Muscle of leg (tissue), 11 donors: ENCODE measurements around the gene PLK1. TPM values are rescaled to one million over a fixed set of nuclear protein-coding genes. Genes with fewer than 3 reads are reported as not detected.
A peak's percentile ranks its signal among the peaks of the same experiment; 100 is the strongest.

Experiments
- DNase-seq: peaks from one replicate; pipeline ENCODE4 v3.0.0; 2013
- H3K27ac ChIP-seq: one replicate; pipeline ENCODE4 v1.5.1; 2013; ENCODE audit warnings: mild to moderate bottlenecking, low read length, control low read depth
- H3K27me3 ChIP-seq: one replicate; pipeline ENCODE4 v1.6.1; 2013; ENCODE audit warnings: low read length; ENCODE audit not compliant: control insufficient read depth, insufficient read depth
- H3K36me3 ChIP-seq: one replicate; pipeline ENCODE4 v1.6.1; 2013; ENCODE audit warnings: low read length; ENCODE audit not compliant: control insufficient read depth, insufficient read depth
- H3K4me1 ChIP-seq: one replicate; pipeline ENCODE4 v1.6.1; 2013; ENCODE audit warnings: low read length; ENCODE audit not compliant: control insufficient read depth, insufficient read depth
- H3K4me3 ChIP-seq: one replicate; pipeline ENCODE4 v1.5.1; 2013; ENCODE audit warnings: low read length, control low read depth
- H3K9me3 ChIP-seq: replicated peaks from 2 replicates; pipeline ENCODE4 v1.6.1; 2013; ENCODE audit warnings: low read depth, low read length; ENCODE audit not compliant: control insufficient read depth
- WGBS: methylation state at CpG from one replicate; pipeline ENCODE4 v1.1.5; 2013; ENCODE audit warnings: missing lambda C conversion rate; ENCODE audit not compliant: insufficient coverage; 5-methylcytosine and 5-hydroxymethylcytosine counted together
- polyA plus RNA-seq, 8 donors: library from polyadenylated mRNA; unstranded; fragments of 120-200 nt; gene quantifications; one replicate each; pipeline versions ENCODE4 v1.2.1 to v1.2.3, GENCODE V29; 2013; ENCODE audit warnings: inconsistent platforms in 1 of 8, low replicate concordance in 1 of 8; ENCODE audit not compliant: insufficient read length in 8 of 8, insufficient read depth in 1 of 8
- total RNA-seq: library from RNA; stranded (reverse); fragments of 120-200 nt; gene quantifications from one replicate; pipeline ENCODE4 v1.2.4, GENCODE V29; 2013

The PLK1 gene
- total and polyA plus RNA-seq, 9 donors = 4.6 to 18.6 (median 15.1) TPM

DNA sequence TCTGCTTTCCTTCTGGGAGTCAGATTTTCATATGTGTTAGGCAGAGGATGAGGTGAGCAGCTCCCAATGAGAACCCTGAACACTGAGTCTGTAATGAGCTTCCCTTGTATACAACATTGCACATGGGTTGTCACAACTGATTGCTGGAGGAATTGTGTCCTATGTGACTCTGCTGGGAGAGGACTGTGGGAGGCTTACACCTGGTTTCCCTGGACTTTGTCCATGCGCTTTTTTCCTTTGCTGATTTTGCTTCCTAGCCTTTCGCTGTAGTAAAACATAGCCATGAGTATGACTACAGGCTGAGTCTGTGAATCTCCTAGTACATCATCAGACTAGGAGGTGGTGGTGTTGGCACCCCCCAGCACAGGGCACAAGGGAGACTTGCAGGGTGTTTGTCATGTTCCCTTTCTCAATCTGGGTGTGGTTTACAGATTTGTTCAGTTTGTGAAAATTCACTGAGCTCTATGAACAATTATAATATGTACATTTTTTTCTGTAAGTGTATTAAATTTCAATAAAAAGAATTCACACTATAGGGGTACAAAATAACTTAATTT is 1.7 kb upstream of the PLK1 start:
- no CpG with 5 or more reads among the region's 2 CpGs for WGBS
- Histone ChIP-seq H3K9me3 (no peaks in the 10 kb centered on the region), H3K27ac (no peak overlapping the region), H3K36me3 (peaks cover 36% of the 10 kb centered on the region), H3K4me3 (no peak overlapping the region), H3K27me3 (no peaks in the 10 kb centered on the region), H3K4me1 (peaks cover 25% of the 10 kb centered on the region)
- no peak for DNase-seq

DNA sequence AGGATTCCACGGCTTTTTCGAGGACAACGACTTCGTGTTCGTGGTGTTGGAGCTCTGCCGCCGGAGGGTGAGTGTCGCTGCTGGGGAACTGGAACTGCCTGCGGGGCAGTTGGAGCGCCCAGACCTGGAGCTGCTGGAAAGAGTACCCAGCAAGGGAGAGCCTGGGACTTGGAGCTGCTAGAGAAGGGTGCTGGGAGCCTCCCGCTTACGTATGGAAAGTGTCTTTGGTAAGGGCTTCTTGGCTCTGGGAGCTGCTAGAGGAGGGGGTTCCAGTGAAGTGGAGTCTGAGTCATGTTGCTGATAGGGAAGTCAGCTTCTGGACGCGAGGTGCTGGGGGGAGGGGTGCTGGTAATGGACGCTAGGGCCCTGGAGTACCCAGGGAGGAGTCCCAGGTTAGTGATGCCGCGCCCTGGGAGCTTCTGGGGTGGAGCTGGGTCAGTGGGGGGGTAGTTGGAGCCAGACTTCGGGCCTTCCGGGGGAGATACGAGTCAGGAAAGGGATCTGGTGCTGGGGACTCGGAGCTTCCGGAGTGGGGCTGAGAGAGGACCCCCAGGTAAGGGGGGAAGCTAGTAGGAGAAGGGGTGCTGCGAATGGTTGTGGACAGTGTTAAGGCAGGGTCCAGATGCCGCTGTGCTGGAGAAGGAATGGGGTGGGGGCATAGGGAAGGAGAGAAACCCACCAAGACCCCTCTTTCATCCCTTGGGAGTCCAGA is 741 bp downstream of the PLK1 start:
- peak; percentile 21 for DNase-seq
- Histone ChIP-seq H3K9me3 (no peaks in the 10 kb centered on the region), H3K36me3 (peaks cover 47% of the 10 kb centered on the region), H3K27ac (no peak overlapping the region), H3K27me3 (no peaks in the 10 kb centered on the region), H3K4me1 (peaks cover 23% of the 10 kb centered on the region), H3K4me3 (peak overlapping the region; percentile 64)
- under 1% methylated on average over 22 of the region's 24 CpGs for WGBS

DNA sequence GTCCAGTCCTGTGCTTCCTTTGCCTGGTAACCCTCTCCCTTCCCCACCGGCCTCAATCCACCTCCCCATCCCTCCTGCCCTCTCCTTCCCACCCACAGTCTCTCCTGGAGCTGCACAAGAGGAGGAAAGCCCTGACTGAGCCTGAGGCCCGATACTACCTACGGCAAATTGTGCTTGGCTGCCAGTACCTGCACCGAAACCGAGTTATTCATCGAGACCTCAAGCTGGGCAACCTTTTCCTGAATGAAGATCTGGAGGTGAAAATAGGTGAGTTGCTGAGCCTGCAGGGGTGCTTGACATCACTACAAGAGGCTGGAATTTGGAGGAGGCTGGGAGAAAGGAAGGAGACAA is 1.3 kb downstream of the PLK1 start:
- Histone ChIP-seq H3K27ac (no peak overlapping the region), H3K9me3 (no peaks in the 10 kb centered on the region), H3K36me3 (peaks cover 49% of the 10 kb centered on the region), H3K27me3 (no peaks in the 10 kb centered on the region), H3K4me3 (peak overlapping the region; percentile 64), H3K4me1 (peaks cover 23% of the 10 kb centered on the region)
- WGBS = 16% methylated on average over 6 of the region's 6 CpGs
- no peak for DNase-seq

DNA sequence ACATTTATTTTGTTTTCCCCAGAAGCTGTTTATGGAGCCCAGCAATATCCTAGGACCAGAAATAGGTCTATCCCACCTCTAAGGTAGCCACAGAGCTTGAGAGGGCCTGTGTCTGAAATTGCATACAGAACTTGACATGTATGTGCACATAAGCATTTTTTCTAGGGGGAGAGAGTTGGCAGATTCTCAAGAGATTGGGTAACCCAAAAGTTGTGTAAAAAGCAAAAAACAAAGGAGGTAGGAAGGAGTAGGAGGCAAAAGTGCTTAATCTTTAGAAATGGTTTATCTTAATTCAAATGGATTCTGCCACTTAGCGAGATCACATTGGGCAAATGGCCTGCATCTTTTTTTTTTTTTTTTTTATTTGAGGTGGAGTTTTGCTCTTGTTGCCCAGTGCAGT is 3.5 kb downstream of the PLK1 start:
- Histone ChIP-seq H3K4me3 (no peak overlapping the region), H3K4me1 (peaks cover 23% of the 10 kb centered on the region), H3K9me3 (no peaks in the 10 kb centered on the region), H3K36me3 (peaks cover 58% of the 10 kb centered on the region), H3K27ac (no peak overlapping the region), H3K27me3 (no peaks in the 10 kb centered on the region)
- DNase-seq = no peak
- WGBS = no CpG with 5 or more reads among the region's 1 CpG

DNA sequence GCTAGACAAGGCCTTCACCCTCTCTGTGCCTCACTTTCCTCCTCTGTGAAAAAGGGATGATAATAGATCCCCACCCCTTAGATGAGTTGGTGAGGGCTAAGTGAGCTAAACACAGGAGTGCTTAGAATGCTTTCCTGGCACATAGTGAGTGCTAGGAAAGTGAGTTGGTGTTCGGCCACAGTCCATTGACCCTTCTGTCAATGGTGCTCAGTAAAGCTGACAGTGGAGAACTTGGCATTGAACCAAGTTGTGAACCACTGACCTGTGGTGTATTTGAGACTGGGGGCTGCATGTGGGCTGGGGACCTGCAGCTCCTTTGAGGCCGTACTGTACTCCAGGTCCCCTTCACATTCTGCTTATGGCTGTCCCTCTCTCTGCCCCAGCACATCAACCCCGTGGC is 4.8 kb downstream of the PLK1 start:
- DNase-seq = no peak
- WGBS = 100% methylated on average over 2 of the region's 3 CpGs
- Histone ChIP-seq H3K4me1 (peaks cover 18% of the 10 kb centered on the region), H3K4me3 (no peak overlapping the region), H3K27me3 (no peaks in the 10 kb centered on the region), H3K9me3 (no peaks in the 10 kb centered on the region), H3K36me3 (peaks cover 71% of the 10 kb centered on the region), H3K27ac (no peak overlapping the region)

DNA sequence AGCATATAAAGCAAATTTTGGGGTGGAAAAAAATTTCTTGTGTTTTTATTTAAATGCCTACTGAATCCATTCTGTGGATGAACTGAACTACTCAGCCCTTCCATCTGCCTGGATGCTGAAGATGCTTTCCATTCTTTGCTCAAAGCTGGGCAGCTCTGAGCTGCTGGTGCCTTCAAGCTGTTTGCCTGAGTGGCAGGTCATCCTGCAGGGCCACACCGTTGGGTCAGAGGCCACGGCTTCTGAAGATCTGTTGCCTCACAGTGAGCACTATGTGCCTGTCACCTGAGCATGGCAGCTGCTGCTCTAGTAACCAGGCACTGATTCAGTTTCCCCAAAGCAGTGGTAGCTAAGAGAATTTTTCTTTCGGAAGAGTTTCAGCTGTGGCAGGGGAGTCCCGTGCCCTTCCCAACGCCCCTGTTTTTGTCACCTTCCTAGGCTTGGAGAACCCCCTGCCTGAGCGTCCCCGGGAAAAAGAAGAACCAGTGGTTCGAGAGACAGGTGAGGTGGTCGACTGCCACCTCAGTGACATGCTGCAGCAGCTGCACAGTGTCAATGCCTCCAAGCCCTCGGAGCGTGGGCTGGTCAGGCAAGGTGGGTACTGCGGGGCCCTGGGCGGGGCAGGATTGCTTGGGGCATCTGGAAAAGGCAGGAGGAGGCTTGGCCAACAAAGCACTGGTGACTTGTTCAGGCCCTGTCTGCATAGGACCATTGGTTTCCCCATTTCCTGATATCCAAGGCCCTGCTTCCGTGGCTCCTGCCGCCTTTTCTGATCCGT is 8.5 kb downstream of the PLK1 start:
- H3K9me3 ChIP-seq = no peaks in the 10 kb centered on the region
- H3K27me3 ChIP-seq = no peaks in the 10 kb centered on the region
- H3K4me3 ChIP-seq = no peak overlapping the region
- WGBS = 94% methylated on average over 16 of the region's 16 CpGs
- peaks cover 76% of the 10 kb centered on the region for H3K36me3 ChIP-seq
- H3K27ac ChIP-seq = no peak overlapping the region
- H3K4me1 ChIP-seq = no peaks in the 10 kb centered on the region
- DNase-seq = no peak

DNA sequence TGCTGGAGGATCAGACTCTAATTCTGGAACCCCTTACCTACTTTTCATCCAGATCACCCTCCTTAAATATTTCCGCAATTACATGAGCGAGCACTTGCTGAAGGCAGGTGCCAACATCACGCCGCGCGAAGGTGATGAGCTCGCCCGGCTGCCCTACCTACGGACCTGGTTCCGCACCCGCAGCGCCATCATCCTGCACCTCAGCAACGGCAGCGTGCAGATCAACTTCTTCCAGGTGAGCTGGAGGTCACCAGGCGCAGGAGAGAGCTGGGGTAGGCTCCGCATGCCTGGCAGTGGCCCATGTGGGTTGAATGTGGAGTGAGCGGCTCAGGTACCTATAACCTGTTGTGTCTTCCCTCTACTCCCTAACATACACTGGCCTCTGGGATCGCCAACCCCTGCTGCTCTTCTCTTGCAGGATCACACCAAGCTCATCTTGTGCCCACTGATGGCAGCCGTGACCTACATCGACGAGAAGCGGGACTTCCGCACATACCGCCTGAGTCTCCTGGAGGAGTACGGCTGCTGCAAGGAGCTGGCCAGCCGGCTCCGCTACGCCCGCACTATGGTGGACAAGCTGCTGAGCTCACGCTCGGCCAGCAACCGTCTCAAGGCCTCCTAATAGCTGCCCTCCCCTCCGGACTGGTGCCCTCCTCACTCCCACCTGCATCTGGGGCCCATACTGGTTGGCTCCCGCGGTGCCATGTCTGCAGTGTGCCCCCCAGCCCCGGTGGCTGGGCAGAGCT is 10.9 kb downstream of the PLK1 start:
- Histone ChIP-seq H3K9me3 (no peaks in the 10 kb centered on the region), H3K36me3 (peaks cover 59% of the 10 kb centered on the region), H3K4me3 (no peak overlapping the region), H3K27ac (no peak overlapping the region), H3K27me3 (no peaks in the 10 kb centered on the region), H3K4me1 (peaks cover 3% of the 10 kb centered on the region)
- 96% methylated on average over 29 of the region's 36 CpGs for WGBS
- DNase-seq = no peak

DNA sequence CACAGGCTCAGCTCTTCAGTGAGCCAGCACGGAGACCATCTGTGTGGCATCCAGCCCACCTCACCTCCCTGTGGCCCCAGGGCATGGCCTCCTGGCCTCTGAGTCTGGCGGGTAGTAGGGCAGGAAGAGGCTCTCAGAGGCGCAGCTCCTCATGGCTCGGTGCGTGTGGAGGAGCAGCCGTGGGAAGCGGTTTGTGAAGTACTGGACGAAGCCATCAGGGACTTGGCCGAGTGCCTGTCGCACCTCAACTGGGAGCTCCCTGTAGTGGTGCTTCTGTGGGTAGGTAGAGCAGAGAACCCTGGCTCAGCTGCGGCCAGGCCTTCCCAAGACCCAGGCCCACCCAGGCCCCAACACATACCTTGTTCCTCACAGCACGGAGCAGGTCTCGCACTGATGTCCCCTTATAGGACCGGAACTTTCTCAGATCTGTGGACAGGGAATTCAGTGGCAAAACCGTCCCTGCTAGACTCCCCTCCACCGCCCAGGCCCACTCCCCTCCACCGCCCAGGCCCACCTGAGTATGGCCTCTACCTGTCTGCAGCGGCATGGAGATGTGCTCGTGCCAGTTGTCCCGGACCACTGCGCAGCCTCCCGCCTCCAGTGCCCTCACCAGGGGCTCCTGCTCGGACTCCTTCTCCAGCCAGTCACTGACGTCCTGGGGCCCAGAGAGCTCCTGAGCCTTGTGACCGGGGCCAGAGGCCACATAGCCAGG is 12.2 kb downstream of the PLK1 start:
- H3K27me3 ChIP-seq = no peaks in the 10 kb centered on the region
- H3K4me3 ChIP-seq = no peak overlapping the region
- H3K4me1 ChIP-seq = peaks cover 8% of the 10 kb centered on the region
- H3K36me3 ChIP-seq = peaks cover 50% of the 10 kb centered on the region
- WGBS = 92% methylated on average over 16 of the region's 25 CpGs
- H3K9me3 ChIP-seq = no peaks in the 10 kb centered on the region
- H3K27ac ChIP-seq = no peak overlapping the region
- no peak for DNase-seq

DNA sequence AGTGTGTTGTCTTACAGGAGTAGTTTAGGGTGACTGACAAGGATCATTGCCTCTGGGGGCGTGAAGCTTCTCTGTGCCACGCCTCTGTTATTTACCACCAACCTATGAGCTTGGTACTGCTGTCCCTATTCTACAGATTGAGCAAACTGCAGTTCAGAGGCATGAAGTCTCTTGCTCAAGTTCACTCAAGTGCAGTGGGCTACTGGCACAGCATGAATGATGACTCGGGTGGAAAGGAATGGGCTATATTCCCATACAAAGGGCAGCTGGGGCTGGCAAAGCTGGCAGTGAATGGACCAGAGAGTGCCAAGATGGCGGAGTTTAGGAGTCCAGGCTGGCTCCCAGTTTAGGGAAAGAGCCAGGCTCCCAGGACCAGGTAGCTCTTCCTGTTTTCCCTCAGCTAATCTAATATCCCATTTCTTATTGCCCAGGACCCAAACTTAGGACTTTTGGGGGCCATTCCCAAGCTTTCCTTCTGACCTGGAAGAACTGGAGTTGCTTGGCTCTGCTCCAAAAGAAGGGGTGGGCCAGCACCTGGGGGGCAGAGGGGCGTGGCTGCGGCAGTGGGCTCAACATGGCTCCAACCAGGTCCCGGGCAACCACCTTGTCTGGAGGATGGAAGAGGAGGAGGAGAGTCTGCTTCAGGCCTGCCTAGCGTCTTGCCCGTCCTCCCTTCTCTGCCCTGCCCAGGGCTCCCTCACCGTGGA is 12.9 kb downstream of the PLK1 start:
- H3K4me3 ChIP-seq = no peak overlapping the region
- H3K9me3 ChIP-seq = no peaks in the 10 kb centered on the region
- H3K27me3 ChIP-seq = no peaks in the 10 kb centered on the region
- H3K4me1 ChIP-seq = peaks cover 8% of the 10 kb centered on the region
- H3K27ac ChIP-seq = no peak overlapping the region
- 91% methylated on average over 8 of the region's 10 CpGs for WGBS
- no peak for DNase-seq
- H3K36me3 ChIP-seq = peaks cover 44% of the 10 kb centered on the region
